IMR-90 (cell line): ENCODE measurements around the gene TRPM3. TPM values are rescaled to one million over a fixed set of nuclear protein-coding genes. Genes with fewer than 3 reads are reported as not detected.

Experiments
- ATAC-seq: fragments of 200-7000 bp; cut with Tn5 transposase; 2 replicates; pipeline ENCODE4 v1.9.1; 2020; ENCODE audit warnings: low read depth, mild to moderate bottlenecking, moderate library complexity
- BruUV-seq: library from RNA; stranded (reverse); fragments of 400-500 nt; replicated peaks from 2 replicates; lab custom pipeline; 2021; lab: Mats Ljungman, UMichigan
- CTCF ChIA-PET: fragments of 300-600 bp; formaldehyde crosslinking; extraction: SDS; loops from one replicate; lab custom pipeline; 2021; ENCODE audit warnings: antibody characterized with exemption; lab: Yijun Ruan, JAX
- POLR2A ChIA-PET: fragments of 300-600 bp; sonication (Branson Sonifier 250); formaldehyde crosslinking; loops from one replicate; lab custom pipeline; 2022; ENCODE audit warnings: antibody characterized with exemption; ENCODE audit not compliant: unreplicated experiment; lab: Charles Lee
- DNase-seq: peaks from one replicate; pipeline ENCODE4 v3.0.0; 2013
- H2AFZ ChIP-seq: replicated peaks from 2 replicates; pipeline ENCODE3; 2013; ENCODE audit warnings: low read length, mild to moderate bottlenecking; ENCODE audit not compliant: poor library complexity
- H2AK5ac ChIP-seq: 2 replicates; pipeline ENCODE4 v1.6.1; 2013; ENCODE audit warnings: low read depth, low read length, inconsistent platforms
- H2AK9ac ChIP-seq: replicated peaks from 2 replicates; pipeline ENCODE3; 2013; ENCODE audit warnings: mild to moderate bottlenecking, low read depth, low read length, moderate library complexity; ENCODE audit not compliant: poor library complexity
- H2BK120ac ChIP-seq: 2 replicates; pipeline ENCODE4 v1.6.1; 2013; ENCODE audit warnings: low read depth, low read length, inconsistent platforms
- H2BK15ac ChIP-seq: 3 replicates; pipeline ENCODE4 v1.6.1; 2013; ENCODE audit warnings: low read depth, low read length, inconsistent platforms
- H2BK20ac ChIP-seq: 2 replicates; pipeline ENCODE4 v1.6.1; 2013; ENCODE audit warnings: low read depth, mild to moderate bottlenecking, inconsistent platforms, low read length, moderate library complexity
- H2BK5ac ChIP-seq: 2 replicates; pipeline ENCODE4 v1.6.1; 2013; ENCODE audit warnings: mild to moderate bottlenecking, low read depth, low read length, inconsistent platforms; ENCODE audit not compliant: poor library complexity, severe bottlenecking
- H3K14ac ChIP-seq: replicated peaks from 2 replicates; pipeline ENCODE4 v1.6.1; 2013; ENCODE audit warnings: low read depth, low read length, inconsistent platforms
- H3K18ac ChIP-seq: 2 replicates; pipeline ENCODE4 v1.6.1; 2013; ENCODE audit warnings: low read depth, low read length, control low read depth
- H3K23ac ChIP-seq: 2 replicates; pipeline ENCODE4 v1.6.1; 2013; ENCODE audit warnings: low read depth, low read length, inconsistent platforms
- H3K27ac ChIP-seq: 2 replicates; pipeline ENCODE4 v1.5.1; 2013; ENCODE audit warnings: mild to moderate bottlenecking, control low read depth, low read length; ENCODE audit not compliant: insufficient read depth
- H3K27me3 ChIP-seq: 2 replicates; pipeline ENCODE4 v1.6.1; 2013; ENCODE audit warnings: low read length; ENCODE audit not compliant: control insufficient read depth, insufficient read depth
- H3K36me3 ChIP-seq: 2 replicates; pipeline ENCODE4 v1.6.1; 2013; ENCODE audit warnings: low read length, mixed read lengths; ENCODE audit not compliant: control insufficient read depth, insufficient read depth
- H3K4ac ChIP-seq: 2 replicates; pipeline ENCODE4 v1.6.1; 2013; ENCODE audit warnings: low read depth, low read length, inconsistent platforms
- H3K4me1 ChIP-seq: 2 replicates; pipeline ENCODE4 v1.6.1; 2013; ENCODE audit warnings: low read length, mixed read lengths; ENCODE audit not compliant: control insufficient read depth, insufficient read depth
- H3K4me2 ChIP-seq: 2 replicates; pipeline ENCODE4 v1.6.1; 2013; ENCODE audit warnings: low read depth, mild to moderate bottlenecking, control low read depth, low read length, moderate library complexity
- H3K4me3 ChIP-seq: 2 replicates; pipeline ENCODE4 v1.5.1; 2013; ENCODE audit warnings: low read depth, mild to moderate bottlenecking, control low read depth, low read length, moderate library complexity; ENCODE audit not compliant: insufficient read depth
- H3K56ac ChIP-seq: 2 replicates; pipeline ENCODE4 v1.6.1; 2013; ENCODE audit warnings: low read length, inconsistent platforms; ENCODE audit not compliant: insufficient read depth; ENCODE audit errors: extremely low read depth
- H3K79me1 ChIP-seq, 2 experiments: 2 replicates each; pipeline ENCODE4 v1.6.1; 2013; ENCODE audit warnings: low read length in 2 of 2, inconsistent platforms in 1 of 2, low read depth in 1 of 2
- H3K9ac ChIP-seq: 2 replicates; pipeline ENCODE4 v1.6.1; 2013; ENCODE audit warnings: low read depth, low read length, control low read depth
- H3K9me1 ChIP-seq: 2 replicates; pipeline ENCODE4 v1.6.1; 2013; ENCODE audit warnings: low read length, inconsistent platforms; ENCODE audit not compliant: insufficient read depth
- H3K9me3 ChIP-seq: 2 replicates; pipeline ENCODE4 v1.6.1; 2013; ENCODE audit warnings: low read length; ENCODE audit not compliant: control insufficient read depth, insufficient read depth
- H4K20me1 ChIP-seq: 2 replicates; pipeline ENCODE4 v1.6.1; 2013; ENCODE audit warnings: low read length, inconsistent platforms; ENCODE audit not compliant: insufficient read depth
- H4K5ac ChIP-seq: 2 replicates; pipeline ENCODE4 v1.6.1; 2013; ENCODE audit warnings: mild to moderate bottlenecking, low read depth, low read length, control low read depth
- H4K8ac ChIP-seq, 2 experiments: 2 replicates each; pipeline ENCODE4 v1.6.1; 2013; ENCODE audit warnings: low read depth in 2 of 2, low read length in 2 of 2, control low read depth in 1 of 2, inconsistent platforms in 1 of 2
- H4K91ac ChIP-seq: 2 replicates; pipeline ENCODE4 v1.6.1; 2013; ENCODE audit warnings: low read depth, low read length, inconsistent platforms; ENCODE audit not compliant: insufficient read depth
- BHLHE40 ChIP-seq: fragments of 150-350 bp; IDR thresholded peaks from 2 replicates; pipeline ENCODE4 v1.6.1; 2016; ENCODE audit warnings: mild to moderate bottlenecking, low read depth, low read length
- CEBPB ChIP-seq: IDR thresholded peaks from 2 replicates; pipeline ENCODE4 v1.6.1; 2012; ENCODE audit warnings: low read depth, low read length, improper control_type of control experiment
- CHD1 ChIP-seq: IDR thresholded peaks from 2 replicates; pipeline ENCODE4 v1.6.1; 2012; ENCODE audit warnings: low read depth, low read length, improper control_type of control experiment
- CTCF ChIP-seq: conservative IDR thresholded peaks from 2 replicates; pipeline ENCODE4 v1.5.1; 2012; ENCODE audit warnings: mild to moderate bottlenecking, low read depth, low read length, improper control_type of control experiment
- ELK1 ChIP-seq: fragments of 150-350 bp; IDR thresholded peaks from 2 replicates; pipeline ENCODE4 v1.6.1; 2016; ENCODE audit warnings: low read depth, mild to moderate bottlenecking, low read length, moderate library complexity, borderline replicate concordance
- FOS ChIP-seq: fragments of 150-350 bp; IDR thresholded peaks from 2 replicates; pipeline ENCODE4 v1.6.1; 2016; ENCODE audit warnings: low read depth, low read length
- MAFK ChIP-seq: IDR thresholded peaks from 2 replicates; pipeline ENCODE4 v1.6.1; 2012; ENCODE audit warnings: low read depth, low read length, improper control_type of control experiment
- MAZ ChIP-seq: IDR thresholded peaks from 2 replicates; pipeline ENCODE4 v1.6.1; 2012; ENCODE audit warnings: low read depth, mild to moderate bottlenecking, low read length, improper control_type of control experiment, moderate library complexity, borderline replicate concordance
- MXI1 ChIP-seq: IDR thresholded peaks from 2 replicates; pipeline ENCODE4 v1.6.1; 2012; ENCODE audit warnings: low read depth, mild to moderate bottlenecking, low read length, moderate library complexity, borderline replicate concordance
- NFE2L2 ChIP-seq: fragments of 150-350 bp; IDR thresholded peaks from 2 replicates; pipeline ENCODE4 v1.6.1; 2016; ENCODE audit warnings: low read depth, mild to moderate bottlenecking, low read length
- POLR2A ChIP-seq: IDR thresholded peaks from 2 replicates; pipeline ENCODE4 v1.6.1; 2012; ENCODE audit warnings: mild to moderate bottlenecking, low read depth, low read length
- RAD21 ChIP-seq: IDR thresholded peaks from 2 replicates; pipeline ENCODE4 v1.6.1; 2012; ENCODE audit warnings: low read length, improper control_type of control experiment
- RCOR1 ChIP-seq: IDR thresholded peaks from 2 replicates; pipeline ENCODE4 v1.6.1; 2012; ENCODE audit warnings: mild to moderate bottlenecking, low read length, improper control_type of control experiment; ENCODE audit not compliant: insufficient replicate concordance
- RFX5 ChIP-seq: IDR thresholded peaks from 2 replicates; pipeline ENCODE4 v1.8.0; 2012; ENCODE audit warnings: low read depth, mild to moderate bottlenecking, low read length, moderate library complexity
- SMC3 ChIP-seq: fragments of 150-350 bp; IDR thresholded peaks from 2 replicates; pipeline ENCODE4 v1.6.1; 2016; ENCODE audit warnings: low read depth, mild to moderate bottlenecking, antibody characterized with exemption, low read length, moderate library complexity
- USF2 ChIP-seq: fragments of 150-350 bp; IDR thresholded peaks from 2 replicates; pipeline ENCODE4 v1.6.1; 2017; ENCODE audit warnings: mild to moderate bottlenecking, antibody characterized with exemption, low read length, low read depth
- WGBS, 2 experiments: methylation state at CpG; one replicate each; pipeline versions ENCODE4 v1.1.5 to v1.1.7; 2013; ENCODE audit warnings: missing lambda C conversion rate in 2 of 2; ENCODE audit not compliant: insufficient read length in 1 of 2; ENCODE audit errors: extremely low coverage in 2 of 2; 5-methylcytosine and 5-hydroxymethylcytosine counted together
- dilution Hi-C: fragments of 300-500 bp; cut with HindIII; formaldehyde crosslinking; loops from one replicate; pipeline ENCODE4 v1.14.3; 2018; ENCODE audit warnings: low sequenced_read_pairs; ENCODE audit not compliant: unreplicated experiment
- in situ Hi-C: fragments of 300-500 bp; cut with MboI; formaldehyde crosslinking; loops from 3 replicates; pipeline ENCODE4 v1.14.3; 2019; ENCODE audit warnings: low sequenced_read_pairs, inconsistent platforms, mixed read lengths
- intact Hi-C: fragments of 100-400 bp; cut with micrococcal nuclease; formaldehyde crosslinking; loops from 2 replicates; pipeline ENCODE4 v1.10.0; 2022
- polyA plus RNA-seq, 3 experiments: library from polyadenylated mRNA; depleted of rRNA; stranded (reverse); fragments of >200 nt; gene quantifications; 2 replicates each; pipeline ENCODE4 v1.2.3, GENCODE V29; 2012; ENCODE audit warnings: low replicate concordance in 1 of 3
- total RNA-seq: library from RNA; depleted of rRNA; stranded (reverse); fragments of >200 nt; gene quantifications from 2 replicates; pipeline ENCODE4 v1.2.3, GENCODE V29; 2012

The TRPM3 gene
- total and polyA plus RNA-seq, 2 of the 4 experiments (the other 2 are of a cell fraction): not detected

GRCh38 chr9:70868041-70868440 is 253.4 kb downstream of the TRPM3 start:
- Histone ChIP-seq H4K8ac (no peak overlapping the region), H3K4me1 (no peaks in the 10 kb centered on the region), H2AK5ac (no peak overlapping the region), H3K56ac (no peak overlapping the region), H3K23ac (no peak overlapping the region), H2BK5ac (no peak overlapping the region), H3K27ac (no peak overlapping the region), H3K14ac (no peak overlapping the region), H2BK15ac (no peak overlapping the region), H3K27me3 (peaks cover 5% of the 10 kb centered on the region), H3K9ac (no peak overlapping the region), H2BK20ac (no peak overlapping the region), H3K18ac (no peak overlapping the region), H3K9me3 (no peaks in the 10 kb centered on the region), H4K20me1 (no peaks in the 10 kb centered on the region), H3K9me1 (no peaks in the 10 kb centered on the region), H3K4me2 (no peak overlapping the region), H3K4me3 (no peak overlapping the region), H4K91ac (no peak overlapping the region), H2AFZ (no peak overlapping the region), H4K5ac (no peak overlapping the region), H3K36me3 (no peaks in the 10 kb centered on the region), H3K79me1 (no peaks in the 10 kb centered on the region), H3K4ac (no peak overlapping the region), H2BK120ac (no peak overlapping the region), H2AK9ac (no peak overlapping the region)
- dilution Hi-C loops (no loop called here), intact Hi-C loops (no loop called here), in situ Hi-C loops (no loop called here)
- ChIA-PET POLR2A (no interaction called here), CTCF (no interaction called here)
- ATAC-seq: no peak
- TF ChIP-seq CEBPB: no peak
- no peak for TF ChIP-seq MAFK
- no peak for TF ChIP-seq MXI1
- TF ChIP-seq USF2: no peak
- no peak for TF ChIP-seq RCOR1
- no peak for TF ChIP-seq NFE2L2
- TF ChIP-seq CHD1: no peak
- TF ChIP-seq BHLHE40: no peak
- no peak for TF ChIP-seq CTCF
- TF ChIP-seq POLR2A: no peak
- TF ChIP-seq MAZ: no peak
- no peak for TF ChIP-seq ELK1
- TF ChIP-seq RAD21: no peak
- TF ChIP-seq SMC3: no peak
- TF ChIP-seq FOS: no peak
- no peak for TF ChIP-seq RFX5
- no TSS peak for BruUV-seq
- WGBS, 2 experiments: no CpG with 5 or more reads among the region's 1 CpG
- DNase-seq: no peak
